ENCODE measurements around the gene PCBP3.

The PCBP3 gene

GRCh38 chr21:45816794-45817193 is 173.3 kb downstream of the PCBP3 start:
- DNase-seq, result no peak

- DNase-seq, result no peak
Observed at GRCh38 chr21:45817345-45817744, 173.8 kb downstream of the PCBP3 start.

GRCh38 chr21:45818276-45818903 is 174.9 kb downstream of the PCBP3 start:
- DNase-seq, result no peak

GRCh38 chr21:45818904-45819285 is 175.4 kb downstream of the PCBP3 start:
- peak; percentile 25 for DNase-seq

- no peak for DNase-seq
Observed at GRCh38 chr21:45819478-45820170, 176.1 kb downstream of the PCBP3 start.

GRCh38 chr21:45820171-45821091 is 176.9 kb downstream of the PCBP3 start:
- peak; percentile 62 for DNase-seq

- DNase-seq, result no peak
Observed at GRCh38 chr21:45821315-45821962, 177.9 kb downstream of the PCBP3 start.

- DNase-seq, result no peak
Observed at GRCh38 chr21:45821998-45822397, 178.5 kb downstream of the PCBP3 start.

- DNase-seq, result no peak
Observed at GRCh38 chr21:45822429-45823099, 179.0 kb downstream of the PCBP3 start.

- no peak for DNase-seq
Observed at GRCh38 chr21:45823100-45823681, 179.7 kb downstream of the PCBP3 start.

GRCh38 chr21:45824546-45825215 is 181.2 kb downstream of the PCBP3 start:
- DNase-seq, result no peak

- no peak for DNase-seq
Observed at GRCh38 chr21:45825219-45825618, 181.7 kb downstream of the PCBP3 start.

- no peak for DNase-seq
Observed at GRCh38 chr21:45826676-45827301, 183.3 kb downstream of the PCBP3 start.

GRCh38 chr21:45827302-45827692 is 183.8 kb downstream of the PCBP3 start:
- DNase-seq, result no peak

GRCh38 chr21:45827881-45828579 is 184.5 kb downstream of the PCBP3 start:
- DNase-seq, result no peak

GRCh38 chr21:45828580-45829570 is 185.3 kb downstream of the PCBP3 start:
- DNase-seq, result no peak

- no peak for DNase-seq
Observed at GRCh38 chr21:45829668-45830067, 186.1 kb downstream of the PCBP3 start.

- no peak for DNase-seq
Observed at GRCh38 chr21:45830221-45830640, 186.7 kb downstream of the PCBP3 start.

GRCh38 chr21:45830720-45831366 is 187.3 kb downstream of the PCBP3 start:
- DNase-seq, result no peak

Measured in CD4-positive, alpha-beta T cell treated with Interleukin-4 for 4 hours (primary cell).